ENCODE measurements around the gene IRAG1. TPM values are rescaled to one million over a fixed set of nuclear protein-coding genes. Genes with fewer than 3 reads are reported as not detected.
"Not testable (repeated sequence)": the region's sequence is repeated elsewhere in the genome, so short reads cannot be mapped to it uniquely, and the experiment has no call there.

Gene IRAG1
- total RNA-seq, 2 donors from 2014 or later, result 4.2 to 7.3 TPM

- Mint-ChIP-seq H3K27me3 (ENCODE audit: insufficient read depth) (no peaks in the 10 kb centered on the region), H3K4me3 (no peak overlapping the region)
Measured at GRCh38 chr11:10686311-10686710, 7.2 kb downstream of the IRAG1 start.

GRCh38 chr11:10683429-10683828 is 10.1 kb downstream of the IRAG1 start:
- Mint-ChIP-seq H3K4me1 (no peaks in the 10 kb centered on the region), H3K27ac (no peak overlapping the region), H3K36me3 (ENCODE audit: low read depth) (no peaks in the 10 kb centered on the region), H3K27me3 (ENCODE audit: insufficient read depth) (no peaks in the 10 kb centered on the region), H3K4me3 (no peak overlapping the region), H3K9me3 (no peaks in the 10 kb centered on the region)
- 82% methylated on average over 1 of the region's 1 CpG; no CpG with 5 or more reads in 1 of the 2 experiments for WGBS, 2 experiments (ENCODE audit: insufficient coverage in 1 of 2, insufficient read length in 1 of 2)
- Histone ChIP-seq H3K27ac (ENCODE audit: low read depth, low read length) (no peak overlapping the region), H3K9ac (ENCODE audit: extremely low read depth, low read length, poor library complexity, severe bottlenecking) (no peak overlapping the region), H3K27me3 (ENCODE audit: control insufficient read depth, insufficient read depth, low read length, poor library complexity, severe bottlenecking) (no peaks in the 10 kb centered on the region), H3K9me3 (ENCODE audit: control insufficient read depth, low read length) (no peaks in the 10 kb centered on the region), H3K36me3 (ENCODE audit: control insufficient read depth, insufficient read depth, low read length) (no peaks in the 10 kb centered on the region), H3K4me3 (ENCODE audit: low read length) (no peak overlapping the region), H3K4me1 (ENCODE audit: control insufficient read depth, insufficient read depth, low read length) (no peaks in the 10 kb centered on the region)
- no peak for TF ChIP-seq CTCF (conservative IDR thresholded peaks at IDR 0.05)
- DNase-seq, result peak; percentile 55

More at GRCh38 chr11:10686311-10686710, 7.2 kb downstream of the IRAG1 start:
- no peak for DNase-seq
- H3K27ac ChIP-seq (ENCODE audit: low read depth, low read length), result no peak overlapping the region
- Mint-ChIP-seq H3K9me3 (no peaks in the 10 kb centered on the region), H3K27ac (no peak overlapping the region), H3K36me3 (ENCODE audit: low read depth) (no peaks in the 10 kb centered on the region), H3K4me1 (no peaks in the 10 kb centered on the region)
- no peaks in the 10 kb centered on the region for H3K36me3 ChIP-seq (ENCODE audit: control insufficient read depth, insufficient read depth, low read length)
- no peak overlapping the region for H3K9ac ChIP-seq (ENCODE audit: extremely low read depth, low read length, poor library complexity, severe bottlenecking)
- no peaks in the 10 kb centered on the region for H3K4me1 ChIP-seq (ENCODE audit: control insufficient read depth, insufficient read depth, low read length)
- no peaks in the 10 kb centered on the region for H3K9me3 ChIP-seq (ENCODE audit: control insufficient read depth, low read length)
- no peak for TF ChIP-seq CTCF (conservative IDR thresholded peaks at IDR 0.05)
- WGBS, 2 experiments (ENCODE audit: insufficient coverage in 1 of 2, insufficient read length in 1 of 2), result 89% methylated on average over 1 of the region's 1 CpG; no CpG with 5 or more reads in 1 of the 2 experiments
- no peak overlapping the region for H3K4me3 ChIP-seq (ENCODE audit: low read length)
- no peaks in the 10 kb centered on the region for H3K27me3 ChIP-seq (ENCODE audit: control insufficient read depth, insufficient read depth, low read length, poor library complexity, severe bottlenecking)

GRCh38 chr11:10680956-10681487 is 12.5 kb downstream of the IRAG1 start:
- DNase-seq, result no peak
- H3K4me3 ChIP-seq (ENCODE audit: low read length), result no peak overlapping the region
- WGBS, 2 experiments (ENCODE audit: insufficient coverage in 1 of 2, insufficient read length in 1 of 2), result 86 to 97% methylated on average over 1 to 3 of the region's 3 CpGs
- H3K4me1 ChIP-seq (ENCODE audit: control insufficient read depth, insufficient read depth, low read length), result no peaks in the 10 kb centered on the region
- no peaks in the 10 kb centered on the region for H3K9me3 ChIP-seq (ENCODE audit: control insufficient read depth, low read length)
- TF ChIP-seq CTCF (conservative IDR thresholded peaks at IDR 0.05), result no peak
- no peak overlapping the region for H3K9ac ChIP-seq (ENCODE audit: extremely low read depth, low read length, poor library complexity, severe bottlenecking)
- no peaks in the 10 kb centered on the region for H3K36me3 ChIP-seq (ENCODE audit: control insufficient read depth, insufficient read depth, low read length)
- Mint-ChIP-seq H3K4me1 (no peaks in the 10 kb centered on the region), H3K4me3 (no peak overlapping the region), H3K27me3 (ENCODE audit: insufficient read depth) (no peaks in the 10 kb centered on the region), H3K36me3 (ENCODE audit: low read depth) (no peaks in the 10 kb centered on the region), H3K27ac (no peak overlapping the region), H3K9me3 (no peaks in the 10 kb centered on the region)
- no peak overlapping the region for H3K27ac ChIP-seq (ENCODE audit: low read depth, low read length)
- no peaks in the 10 kb centered on the region for H3K27me3 ChIP-seq (ENCODE audit: control insufficient read depth, insufficient read depth, low read length, poor library complexity, severe bottlenecking)

- H3K4me1 ChIP-seq (ENCODE audit: control insufficient read depth, insufficient read depth, low read length); H3K36me3 ChIP-seq (ENCODE audit: control insufficient read depth, insufficient read depth, low read length); DNase-seq; H3K36me3 Mint-ChIP-seq (ENCODE audit: low read depth); H3K27ac Mint-ChIP-seq; H3K27me3 Mint-ChIP-seq (ENCODE audit: insufficient read depth); H3K4me1 Mint-ChIP-seq; H3K4me3 ChIP-seq (ENCODE audit: low read length); H3K9me3 Mint-ChIP-seq; H3K4me3 Mint-ChIP-seq; H3K9ac ChIP-seq (ENCODE audit: extremely low read depth, low read length, poor library complexity, severe bottlenecking); H3K27ac ChIP-seq (ENCODE audit: low read depth, low read length); H3K9me3 ChIP-seq (ENCODE audit: control insufficient read depth, low read length); H3K27me3 ChIP-seq (ENCODE audit: control insufficient read depth, insufficient read depth, low read length, poor library complexity, severe bottlenecking): not testable (repeated sequence)
- WGBS, 2 experiments (ENCODE audit: insufficient coverage in 1 of 2, insufficient read length in 1 of 2), result 80 to 100% methylated on average over 1 of the region's 1 CpG
Measured at GRCh38 chr11:10680279-10680678, 13.3 kb downstream of the IRAG1 start.
